HCEC 1CT (cell line): ENCODE measurements around the gene ARHGAP26.
"Not testable (repeated sequence)": the region's sequence is repeated elsewhere in the genome, so short reads cannot be mapped to it uniquely, and the experiment has no call there.

Source experiments
- DNase-seq: peaks from one replicate; pipeline ENCODE4 v3.0.0-alpha.2; 2017

The ARHGAP26 gene

GRCh38 chr5:142970440-142971030, 200.4 kb downstream of the ARHGAP26 start:
- DNase-seq = no peak

GRCh38 chr5:142971303-142972013, 201.3 kb downstream of the ARHGAP26 start:
- no peak for DNase-seq

- DNase-seq = no peak
These were observed 201.9 kb downstream of the ARHGAP26 start for GRCh38 chr5:142972064-142972570.

GRCh38 chr5:142973932-142974331, 203.8 kb downstream of the ARHGAP26 start:
- no peak for DNase-seq

- DNase-seq = no peak
These were observed 204.2 kb downstream of the ARHGAP26 start for GRCh38 chr5:142974409-142974808.

GRCh38 chr5:142976861-142977260, 206.7 kb downstream of the ARHGAP26 start:
- peak; percentile 32 for DNase-seq

GRCh38 chr5:142977363-142978051, 207.3 kb downstream of the ARHGAP26 start:
- peak; percentile 90 for DNase-seq

- no peak for DNase-seq
These were observed 208.1 kb downstream of the ARHGAP26 start for GRCh38 chr5:142978252-142978651.

GRCh38 chr5:142978726-142979125, 208.5 kb downstream of the ARHGAP26 start:
- DNase-seq = peak; percentile 38

- DNase-seq = no peak
These were observed 209.5 kb downstream of the ARHGAP26 start for GRCh38 chr5:142979636-142980035.

GRCh38 chr5:142981475-142981874, 211.3 kb downstream of the ARHGAP26 start:
- DNase-seq = no peak

GRCh38 chr5:142981886-142982820, 212.0 kb downstream of the ARHGAP26 start:
- DNase-seq = peak; percentile 90

GRCh38 chr5:142982821-142983200, 212.6 kb downstream of the ARHGAP26 start:
- no peak for DNase-seq

- DNase-seq = peak; percentile 22
These were observed 213.8 kb downstream of the ARHGAP26 start for GRCh38 chr5:142984011-142984410.

GRCh38 chr5:142984525-142984924, 214.3 kb downstream of the ARHGAP26 start:
- no peak for DNase-seq

GRCh38 chr5:142989270-142989669, 219.1 kb downstream of the ARHGAP26 start:
- DNase-seq = not testable (repeated sequence)

- DNase-seq = not testable (repeated sequence)
These were observed 219.9 kb downstream of the ARHGAP26 start for GRCh38 chr5:142990073-142990472.

GRCh38 chr5:142994218-142994617, 224.0 kb downstream of the ARHGAP26 start:
- no peak for DNase-seq

GRCh38 chr5:142995621-142996020, 225.4 kb downstream of the ARHGAP26 start:
- DNase-seq = not testable (repeated sequence)

- DNase-seq = no peak
These were observed 227.4 kb downstream of the ARHGAP26 start for GRCh38 chr5:142997591-142997990.

GRCh38 chr5:142998316-142999020, 228.3 kb downstream of the ARHGAP26 start:
- no peak for DNase-seq

- DNase-seq = not testable (repeated sequence)
These were observed 230.4 kb downstream of the ARHGAP26 start for GRCh38 chr5:143000551-143000950.
